Colonic mucosa (tissue), 4 donors: Measurements from ENCODE around the gene VAMP2. TPM values are rescaled to one million over a fixed set of nuclear protein-coding genes. Genes with fewer than 3 reads are reported as not detected.

ENCODE experiments used
- DNase-seq: peaks from one replicate; pipeline ENCODE4 v3.0.0-alpha.2; 2020
- H3K27ac ChIP-seq: fragments of 200-600 bp; one replicate; pipeline ENCODE4 v1.8.0; 2021
- H3K27me3 ChIP-seq: fragments of 200-600 bp; one replicate; pipeline ENCODE4 v1.8.0; 2021
- H3K36me3 ChIP-seq: fragments of 200-600 bp; one replicate; pipeline ENCODE4 v1.8.0; 2021
- H3K4me1 ChIP-seq: fragments of 200-600 bp; one replicate; pipeline ENCODE4 v1.8.0; 2021; ENCODE audit warnings: mild to moderate bottlenecking
- H3K4me3 ChIP-seq: fragments of 200-600 bp; one replicate; pipeline ENCODE4 v1.8.0; 2021
- H3K9ac ChIP-seq, 2 donors: one replicate each; pipeline ENCODE4 v1.7.0; 2013; ENCODE audit warnings: control low read depth in 2 of 2, low read depth in 2 of 2, low read length in 2 of 2
- H3K9me3 ChIP-seq: fragments of 200-600 bp; one replicate; pipeline ENCODE4 v1.8.0; 2021
- intact Hi-C: fragments of 100-400 bp; cut with DNase I; formaldehyde crosslinking; loops from one replicate; pipeline ENCODE4 v1.14.1; 2022
- total RNA-seq, 2 donors: library from RNA; stranded (reverse); fragmentation: NEBNext Ultra II Directional in 1 of 2; extraction: Animal tissue kit (Norgen Biotek cat#: 25700) in 1 of 2; gene quantifications; one replicate each; pipeline ENCODE4 v1.2.1, GENCODE V29; 2021
- TF ChIP-seq, protein P1 (sequence below): fragments of 200-600 bp; IDR thresholded peaks from one replicate; pipeline ENCODE4 v1.8.0; 2022; ENCODE audit warnings: antibody characterized with exemption, mild to moderate bottlenecking
- donor health status: healthy.
- donor health status: DM: no; HTN: no; CAD: no.
- donor health status: DM: no; HTN: no; CAD: no.

Gene VAMP2
- total RNA-seq, 2 donors from 2014 or later = 34.0 to 38.8 TPM

- intact Hi-C loops = no loop called here
- Histone ChIP-seq H3K9ac (no peak overlapping the region), H3K27me3 (no peaks in the 10 kb centered on the region)
These were observed 2.5 kb downstream of the VAMP2 start for GRCh38 chr17:8160224-8160577.

DNA sequence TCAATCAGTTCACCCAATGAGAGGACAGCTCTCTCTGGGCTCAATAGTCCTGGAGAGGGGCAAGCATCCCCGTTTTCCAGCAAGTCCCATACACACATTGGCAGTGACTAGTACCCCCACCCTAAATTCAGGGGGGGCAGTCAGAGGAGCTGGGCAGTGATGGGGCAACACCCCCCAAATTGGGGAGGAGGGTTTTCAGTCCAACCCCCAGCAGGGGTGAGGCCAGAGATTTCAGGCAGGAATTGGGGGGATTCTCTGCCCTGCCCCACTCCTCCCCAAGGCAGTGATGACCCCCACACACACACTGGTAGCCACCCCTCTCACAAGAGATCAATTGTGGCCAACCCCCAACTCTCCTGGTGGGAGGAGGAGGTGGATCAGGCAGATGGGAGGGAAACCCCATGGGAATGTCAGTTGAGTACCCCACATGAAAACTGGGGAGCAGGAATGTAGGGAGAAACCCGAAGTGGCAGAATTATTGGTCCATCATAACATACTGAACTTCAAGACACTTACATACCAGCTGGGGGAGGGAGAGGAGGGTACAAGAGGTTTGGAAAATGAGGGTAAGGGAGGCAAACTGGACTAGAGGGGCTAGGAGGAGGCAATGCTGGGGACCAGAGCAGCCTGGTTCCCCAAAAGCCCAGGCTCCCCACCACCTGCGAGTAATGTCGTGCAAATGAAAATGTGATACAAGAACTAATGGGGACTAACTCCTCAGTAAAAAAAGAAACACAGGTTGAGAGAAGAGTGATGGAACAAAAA is 3.1 kb downstream of the VAMP2 start:
- Histone ChIP-seq H3K9ac (peak overlapping the region; percentile 1 to 16), H3K9me3 (no peaks in the 10 kb centered on the region), H3K4me1 (peaks cover 24% of the 10 kb centered on the region), H3K27me3 (no peaks in the 10 kb centered on the region), H3K36me3 (no peaks in the 10 kb centered on the region), H3K27ac (no peak overlapping the region), H3K4me3 (no peak overlapping the region)
- intact Hi-C loops = no loop called here
- no peak for DNase-seq
- TF ChIP-seq, protein P1, sequence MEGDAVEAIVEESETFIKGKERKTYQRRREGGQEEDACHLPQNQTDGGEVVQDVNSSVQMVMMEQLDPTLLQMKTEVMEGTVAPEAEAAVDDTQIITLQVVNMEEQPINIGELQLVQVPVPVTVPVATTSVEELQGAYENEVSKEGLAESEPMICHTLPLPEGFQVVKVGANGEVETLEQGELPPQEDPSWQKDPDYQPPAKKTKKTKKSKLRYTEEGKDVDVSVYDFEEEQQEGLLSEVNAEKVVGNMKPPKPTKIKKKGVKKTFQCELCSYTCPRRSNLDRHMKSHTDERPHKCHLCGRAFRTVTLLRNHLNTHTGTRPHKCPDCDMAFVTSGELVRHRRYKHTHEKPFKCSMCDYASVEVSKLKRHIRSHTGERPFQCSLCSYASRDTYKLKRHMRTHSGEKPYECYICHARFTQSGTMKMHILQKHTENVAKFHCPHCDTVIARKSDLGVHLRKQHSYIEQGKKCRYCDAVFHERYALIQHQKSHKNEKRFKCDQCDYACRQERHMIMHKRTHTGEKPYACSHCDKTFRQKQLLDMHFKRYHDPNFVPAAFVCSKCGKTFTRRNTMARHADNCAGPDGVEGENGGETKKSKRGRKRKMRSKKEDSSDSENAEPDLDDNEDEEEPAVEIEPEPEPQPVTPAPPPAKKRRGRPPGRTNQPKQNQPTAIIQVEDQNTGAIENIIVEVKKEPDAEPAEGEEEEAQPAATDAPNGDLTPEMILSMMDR = no peak

More at GRCh38 chr17:8160224-8160577, 2.5 kb downstream of the VAMP2 start:
- TF ChIP-seq, protein P1 = no peak
- no peaks in the 10 kb centered on the region for H3K9me3 ChIP-seq
- H3K4me3 ChIP-seq = no peak overlapping the region
- H3K4me1 ChIP-seq = peaks cover 22% of the 10 kb centered on the region
- no peak for DNase-seq
- H3K36me3 ChIP-seq = no peaks in the 10 kb centered on the region
- peak overlapping the region; percentile 98 for H3K27ac ChIP-seq

DNA sequence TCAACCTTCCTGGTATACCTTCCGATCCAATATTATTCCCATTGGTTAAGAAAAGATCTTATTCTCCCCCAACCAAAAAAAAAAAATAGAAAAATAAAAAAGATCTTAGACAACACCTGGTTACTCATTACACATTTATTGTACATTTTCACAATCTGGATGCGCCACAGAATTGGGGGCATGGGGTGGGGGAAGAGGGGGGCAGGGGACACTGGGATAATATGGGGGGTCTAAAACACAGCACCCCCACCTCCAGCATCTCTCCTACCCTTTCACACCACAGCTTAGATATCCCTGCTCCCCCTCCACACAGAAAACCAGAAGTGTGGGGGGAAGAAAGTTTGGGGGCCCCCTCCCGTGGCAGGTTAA is 3.7 kb downstream of the VAMP2 start:
- no peak overlapping the region for H3K4me3 ChIP-seq
- no peak for DNase-seq

GRCh38 chr17:8158267-8159031 is 4.3 kb downstream of the VAMP2 start:
- peak; percentile 98 for DNase-seq
- peak overlapping the region; percentile 78 for H3K27ac ChIP-seq
- TF ChIP-seq, protein P1 = peak; percentile 90
- H3K9me3 ChIP-seq = no peaks in the 10 kb centered on the region
- no peak overlapping the region for H3K4me3 ChIP-seq
- H3K4me1 ChIP-seq = peaks cover 17% of the 10 kb centered on the region
- intact Hi-C loops = no loop called here
- H3K36me3 ChIP-seq = no peaks in the 10 kb centered on the region
- H3K9ac ChIP-seq = peak overlapping the region; percentile 38 to 48
- no peaks in the 10 kb centered on the region for H3K27me3 ChIP-seq

More for the DNA sequence above, 3.7 kb downstream of the VAMP2 start:
- no peaks in the 10 kb centered on the region for H3K27me3 ChIP-seq
- H3K27ac ChIP-seq = peak overlapping the region; percentile 78
- no peaks in the 10 kb centered on the region for H3K9me3 ChIP-seq
- TF ChIP-seq, protein P1 = no peak
- H3K4me1 ChIP-seq = peaks cover 22% of the 10 kb centered on the region
- intact Hi-C loops = no loop called here
- H3K36me3 ChIP-seq = no peaks in the 10 kb centered on the region
- peak overlapping the region in 1 of 2 donors; percentile 48 for H3K9ac ChIP-seq

DNA sequence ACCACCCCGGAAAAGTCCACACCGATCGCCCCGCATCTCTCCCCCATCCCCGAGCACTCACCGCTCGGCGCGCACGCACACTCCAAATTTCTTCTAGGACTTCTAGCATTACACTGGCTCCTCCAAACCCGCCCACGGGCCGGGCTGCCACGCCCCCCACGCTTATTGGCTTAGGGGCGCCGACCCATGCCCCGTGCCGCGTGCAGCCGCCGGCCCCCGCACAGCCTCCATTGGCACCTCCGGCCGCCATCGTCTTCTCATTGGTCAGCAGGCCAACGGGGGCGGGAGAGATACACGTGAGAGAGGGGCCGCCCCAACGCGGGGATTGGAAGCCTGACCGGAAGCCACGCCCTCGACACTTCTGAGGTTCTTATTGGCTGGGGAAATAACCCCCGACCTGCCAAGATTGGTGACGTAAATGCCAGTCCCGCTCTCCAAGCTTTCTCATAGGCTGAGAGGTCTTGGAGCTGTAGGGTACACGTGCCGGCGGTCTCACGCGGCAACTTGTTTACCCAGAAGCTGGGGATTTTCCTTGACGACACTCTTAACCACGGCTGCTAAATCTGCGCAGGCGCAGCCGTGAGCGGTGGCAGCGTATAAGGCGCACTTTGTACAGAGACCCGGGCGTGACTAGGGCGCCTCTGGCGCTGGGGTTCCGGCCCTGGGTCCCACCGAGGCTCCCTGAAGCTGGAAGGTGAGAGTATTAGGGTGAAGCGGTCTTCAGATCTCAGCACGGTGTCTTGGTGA is 6.3 kb downstream of the VAMP2 start:
- H3K27ac ChIP-seq = peak overlapping the region; percentile 97
- intact Hi-C loops = no loop called here

More for the DNA sequence above, 6.3 kb downstream of the VAMP2 start:
- Histone ChIP-seq H3K4me3 (peak overlapping the region; percentile 57), H3K27me3 (no peaks in the 10 kb centered on the region), H3K9me3 (no peaks in the 10 kb centered on the region), H3K36me3 (no peaks in the 10 kb centered on the region), H3K4me1 (peaks cover 21% of the 10 kb centered on the region), H3K9ac (peak overlapping the region; percentile 99 to 100)
- peak; percentile 100 for DNase-seq
- TF ChIP-seq, protein P1 = no peak
